HG03558 (cell line): Measurements from ENCODE around the gene RAP1GAP2.

Experiments used
- ATAC-seq: cut with Tn5 transposase; IDR thresholded peaks from one replicate; pipeline ENCODE4 v1.9.1; 2021; ENCODE audit warnings: moderate number of reproducible peaks; ENCODE audit not compliant: unreplicated experiment; ENCODE audit errors: extremely low read depth

Gene RAP1GAP2

GRCh38 chr17:2852221-2852620, 56.0 kb downstream of the RAP1GAP2 start:
- no peak for ATAC-seq

DNA sequence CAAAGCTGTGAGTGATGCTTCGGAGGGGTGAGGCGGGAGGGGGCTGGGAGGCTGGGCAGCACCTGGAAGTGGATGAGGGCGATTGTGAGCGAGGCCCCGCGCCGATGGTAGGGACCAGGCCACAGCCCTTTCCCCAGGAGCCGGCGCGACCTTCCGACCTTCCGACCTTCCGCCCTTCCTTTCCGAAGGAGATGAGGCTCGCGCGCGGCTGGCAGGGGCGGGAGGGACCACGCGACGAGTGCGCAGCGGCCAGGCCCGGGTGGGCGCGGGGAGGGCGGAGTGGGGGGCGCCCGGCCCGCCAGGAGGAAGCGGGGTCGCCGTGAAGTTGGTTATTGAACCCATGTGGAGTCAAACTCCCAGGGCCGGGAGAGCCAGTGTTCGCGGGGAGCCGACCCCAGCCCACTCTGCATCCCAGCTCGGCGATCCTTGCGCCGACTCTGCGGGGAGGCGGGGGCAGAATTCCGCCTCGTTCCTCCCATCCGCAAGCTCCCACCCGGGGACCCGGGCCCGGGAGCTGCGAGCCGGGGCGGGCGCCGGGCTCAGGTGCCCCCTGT, 56.6 kb downstream of the RAP1GAP2 start:
- ATAC-seq: no peak

GRCh38 chr17:2853283-2854142, 57.3 kb downstream of the RAP1GAP2 start:
- ATAC-seq: no peak

DNA sequence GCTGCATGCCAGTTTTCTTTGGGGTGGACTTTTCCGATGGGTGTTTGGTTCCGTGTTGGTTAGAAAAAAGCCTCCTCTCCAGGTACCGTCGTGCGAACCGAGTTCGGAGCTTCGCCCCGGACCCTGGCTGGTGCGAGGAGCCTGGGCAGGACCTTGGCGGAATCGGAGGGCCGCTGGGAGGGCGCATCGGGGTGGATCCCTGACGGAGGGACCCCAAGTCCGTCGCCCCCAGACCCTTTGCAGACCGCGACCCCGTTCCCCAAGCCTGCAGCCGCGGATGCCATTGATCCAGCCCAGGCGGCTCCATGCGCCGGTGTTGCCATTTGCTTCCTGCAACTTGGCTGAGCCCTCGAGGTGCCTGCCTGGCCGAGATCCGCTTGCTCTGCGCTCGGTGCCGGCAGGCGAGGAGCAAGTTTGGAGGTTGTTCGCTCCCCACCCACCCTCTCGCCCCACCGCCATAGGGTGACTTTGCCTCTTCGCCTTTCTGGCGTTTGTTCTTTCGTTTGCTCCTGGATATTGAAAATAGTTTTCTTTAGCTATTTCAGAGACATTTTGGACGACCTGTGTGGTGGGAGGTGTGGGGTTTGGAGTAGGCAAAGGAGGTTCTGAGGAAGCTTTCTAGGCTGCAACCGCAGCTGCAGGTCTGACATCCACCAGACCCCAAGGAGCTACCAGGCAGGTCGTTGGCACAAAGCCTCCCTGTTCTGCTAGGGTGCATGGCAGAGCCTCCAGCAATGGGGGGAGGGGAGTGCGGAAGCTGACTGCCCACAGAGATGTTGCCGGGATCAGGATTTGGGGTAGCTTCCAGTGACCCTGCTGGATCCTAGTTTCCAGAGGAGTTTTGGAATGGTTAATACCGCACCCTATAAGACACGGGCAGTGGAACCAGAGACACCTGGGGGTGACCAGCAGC, 58.2 kb downstream of the RAP1GAP2 start:
- ATAC-seq: no peak

GRCh38 chr17:2855063-2855600, 58.9 kb downstream of the RAP1GAP2 start:
- ATAC-seq: no peak

- ATAC-seq: no peak
These were observed 60.5 kb downstream of the RAP1GAP2 start for GRCh38 chr17:2856727-2857126.

DNA sequence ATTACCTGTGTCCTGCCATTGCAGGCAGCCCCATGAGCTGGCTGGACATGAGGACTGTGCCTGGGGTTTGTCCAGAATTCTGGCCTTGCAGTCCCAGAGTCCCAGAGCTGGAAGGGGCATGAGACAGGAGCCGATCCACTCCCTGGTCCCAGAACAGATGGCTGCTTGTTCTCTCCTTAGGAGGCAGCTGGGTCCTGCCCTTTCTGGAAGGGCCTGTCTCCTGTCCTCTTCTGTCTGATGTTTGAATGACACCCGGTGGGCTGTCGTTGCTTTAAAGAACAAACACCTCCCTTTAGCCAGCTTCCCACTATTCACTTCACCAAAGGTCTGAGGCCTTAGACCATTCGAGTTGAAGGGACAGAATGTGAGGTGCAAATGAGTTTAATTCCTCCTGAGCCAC, 63.8 kb downstream of the RAP1GAP2 start:
- ATAC-seq: no peak

DNA sequence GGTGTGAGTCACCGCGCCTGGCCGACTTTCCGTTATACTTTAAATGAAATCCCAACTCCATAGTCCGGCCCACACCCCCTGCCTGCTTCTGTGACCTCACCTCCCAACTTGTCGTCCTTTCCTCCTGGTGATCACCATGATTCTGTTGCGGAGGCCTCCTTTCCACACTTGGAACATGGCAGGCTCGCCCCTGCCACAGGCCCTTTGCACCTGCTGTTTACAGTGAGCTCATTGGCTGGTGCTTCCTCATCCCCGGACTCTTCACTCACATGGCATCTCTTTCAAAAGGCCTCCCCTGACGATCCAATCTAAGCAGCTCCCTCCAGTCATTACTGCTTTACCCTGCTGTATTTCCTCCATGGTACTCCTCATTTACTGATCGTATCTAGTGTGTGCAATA, 64.6 kb downstream of the RAP1GAP2 start:
- no peak for ATAC-seq

DNA sequence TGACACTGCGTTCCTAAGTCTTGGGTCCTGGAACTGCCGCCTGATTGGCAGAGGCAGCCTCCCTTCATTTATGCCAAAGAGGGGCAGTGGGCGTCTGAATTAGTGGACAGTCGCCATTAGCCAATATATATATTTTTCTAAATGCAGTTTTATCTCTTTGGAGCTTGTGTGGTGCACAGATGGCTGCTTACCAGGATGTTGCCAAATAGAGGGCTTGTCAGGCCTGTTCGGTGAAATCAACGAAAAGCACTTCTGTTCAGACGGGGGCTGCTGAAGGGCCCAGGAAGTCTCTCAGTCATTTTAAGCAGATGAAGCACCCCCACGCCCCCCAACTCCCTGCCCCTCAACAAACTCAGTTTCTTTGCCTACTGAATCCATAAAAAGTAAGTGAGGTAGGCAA, 66.0 kb downstream of the RAP1GAP2 start:
- ATAC-seq: no peak

- ATAC-seq: no peak
These were observed 67.0 kb downstream of the RAP1GAP2 start for GRCh38 chr17:2863204-2863603.

GRCh38 chr17:2865228-2865627, 69.0 kb downstream of the RAP1GAP2 start:
- ATAC-seq: no peak

DNA sequence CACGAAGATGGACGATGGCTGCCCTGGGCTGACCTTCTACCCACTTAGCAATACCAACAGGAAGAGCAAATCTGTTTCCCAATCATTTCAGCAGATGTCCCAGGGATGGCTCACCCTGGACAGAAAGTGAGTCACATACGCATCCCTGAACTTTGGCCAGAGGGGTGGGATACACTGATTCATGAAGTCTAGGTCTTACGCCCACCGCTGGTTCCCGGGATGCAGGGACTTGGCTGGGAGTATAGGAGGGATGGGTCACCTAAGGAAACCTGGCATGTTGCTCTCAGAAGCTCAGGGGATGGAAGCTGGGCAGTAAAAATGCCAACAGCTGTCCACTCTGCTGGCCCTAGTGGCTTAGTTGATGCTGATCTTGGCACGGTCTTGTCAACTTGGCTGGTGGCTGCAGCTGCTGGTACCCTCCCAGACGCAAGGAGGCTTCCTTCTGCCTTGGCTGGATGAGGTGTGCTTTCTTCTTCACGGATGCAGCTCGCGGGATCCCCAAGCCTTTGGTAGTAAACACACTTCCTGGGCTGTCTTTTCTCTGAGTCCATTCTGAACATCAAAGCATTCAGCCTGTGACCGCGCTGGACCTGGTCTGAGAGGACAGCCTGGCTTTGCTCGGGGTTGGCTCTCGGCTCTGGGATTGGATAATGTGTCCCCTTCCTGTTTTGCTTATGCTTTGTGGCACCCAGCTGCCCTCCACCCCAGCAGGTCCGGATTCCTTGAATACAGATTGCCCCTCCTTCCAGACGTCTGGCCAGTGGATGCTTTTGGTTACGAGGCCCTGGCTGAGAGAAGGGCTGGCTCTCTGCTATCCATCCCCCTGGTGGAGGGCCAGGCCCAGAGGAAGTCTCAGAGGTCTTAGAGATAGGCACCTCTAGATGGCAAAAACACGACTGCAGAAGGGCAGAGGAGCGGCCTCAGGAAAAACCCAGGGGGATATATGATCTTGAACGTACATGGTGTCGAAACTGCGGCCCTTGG, 71.5 kb downstream of the RAP1GAP2 start:
- ATAC-seq: no peak

DNA sequence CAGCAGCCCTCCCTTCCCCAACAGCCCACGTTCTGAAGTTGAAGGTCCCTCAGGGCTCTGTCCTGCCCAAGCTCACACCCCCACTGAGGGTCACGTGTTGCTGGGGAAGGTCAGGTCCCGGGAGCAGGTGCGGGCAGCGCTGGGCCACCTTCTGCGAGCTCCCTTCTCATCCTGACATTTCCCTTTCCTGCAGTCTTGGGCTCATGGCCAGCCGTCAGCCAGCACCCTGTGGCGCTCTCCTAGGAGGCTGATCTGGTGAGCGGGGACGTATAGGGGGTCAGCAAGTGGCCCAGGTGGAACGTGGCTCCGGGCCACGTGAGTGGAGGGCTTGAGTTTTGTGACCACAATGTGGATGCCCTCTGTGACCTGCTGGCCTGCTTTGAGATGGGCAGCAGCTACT, 73.4 kb downstream of the RAP1GAP2 start:
- ATAC-seq: no peak

DNA sequence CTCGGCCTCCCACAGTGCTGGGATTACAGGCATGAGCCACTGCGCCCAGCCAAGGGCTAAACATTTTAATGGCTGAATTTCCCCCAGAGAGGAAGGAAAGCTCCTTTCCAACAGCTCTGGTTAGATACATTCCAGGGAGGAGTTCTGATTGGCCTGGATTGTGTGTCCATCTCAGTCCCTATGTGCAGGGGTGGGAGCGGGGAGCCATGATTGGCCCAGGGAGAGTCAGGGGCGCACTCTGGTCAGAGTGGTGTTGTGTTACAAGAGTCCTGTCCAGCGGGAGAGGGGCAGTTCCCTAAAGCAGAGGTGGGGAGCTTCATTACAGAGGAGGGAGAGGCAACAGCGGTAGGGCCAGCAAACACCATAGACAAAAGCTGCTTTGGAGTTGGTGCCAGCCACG, 75.0 kb downstream of the RAP1GAP2 start:
- no peak for ATAC-seq

DNA sequence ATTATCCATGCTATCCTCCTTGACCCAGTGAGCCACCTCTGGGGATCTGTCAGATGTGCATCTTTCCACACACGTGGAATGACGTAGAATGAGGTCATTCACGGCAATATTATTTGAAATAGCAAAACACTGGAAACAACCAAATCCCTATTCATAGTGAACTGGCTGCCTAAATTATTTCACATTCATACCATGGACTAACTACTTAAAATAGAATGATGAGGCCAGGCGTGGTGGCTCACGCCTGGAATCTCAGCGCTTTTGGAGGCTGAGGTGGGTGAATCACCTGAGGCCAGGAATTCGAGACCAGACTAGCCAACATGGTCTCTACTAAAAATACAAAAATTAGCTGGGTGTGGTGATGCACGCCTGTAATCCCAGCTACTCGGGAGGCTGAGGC, 75.5 kb downstream of the RAP1GAP2 start:
- ATAC-seq: no peak

DNA sequence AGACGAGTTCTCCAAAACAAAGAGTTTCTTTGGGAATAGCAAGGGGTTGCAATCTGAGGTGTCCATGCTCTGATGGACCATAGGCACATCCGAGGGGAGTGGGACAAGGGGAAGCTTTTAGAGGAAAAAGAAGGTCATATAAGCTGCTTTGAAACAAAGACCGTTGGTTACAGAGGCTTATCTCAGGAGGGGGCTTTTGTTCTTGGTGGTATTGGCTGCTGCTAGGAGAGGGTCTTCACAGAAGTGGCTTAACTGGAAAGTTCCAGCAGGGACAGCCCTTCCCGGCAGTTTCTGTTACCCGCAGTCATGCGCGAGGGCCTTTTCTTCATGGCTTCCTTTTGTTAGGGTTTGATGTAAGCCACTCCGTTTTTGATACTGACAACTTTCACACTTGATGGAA, 76.0 kb downstream of the RAP1GAP2 start:
- no peak for ATAC-seq

GRCh38 chr17:2874189-2874686, 78.0 kb downstream of the RAP1GAP2 start:
- no peak for ATAC-seq

- ATAC-seq: no peak
These were observed 79.4 kb downstream of the RAP1GAP2 start for GRCh38 chr17:2875608-2876007.

DNA sequence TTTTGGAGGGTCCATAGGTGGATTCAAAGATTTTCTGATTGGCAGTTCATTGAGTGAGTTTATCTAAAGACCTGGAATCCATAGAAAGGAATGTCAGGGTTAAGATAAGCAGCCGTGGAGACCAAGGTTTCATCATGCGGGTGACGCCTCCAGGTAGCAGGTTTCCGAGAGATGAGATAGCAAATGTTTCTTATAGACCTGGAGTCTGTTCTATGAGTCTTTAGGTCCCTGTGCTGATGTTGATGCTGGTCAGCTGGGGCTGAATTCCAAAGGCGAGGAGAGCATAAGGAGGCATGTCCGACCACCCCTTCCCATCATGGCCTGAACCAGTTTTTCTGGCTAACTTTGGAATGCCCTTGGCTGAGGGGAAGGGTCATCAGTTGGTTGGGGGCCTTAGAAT, 80.2 kb downstream of the RAP1GAP2 start:
- ATAC-seq: no peak
